Activated CD4-positive, CD25-positive, alpha-beta regulatory T cell treated with anti-CD3 and anti-CD28 coated beads, Interleukin-2, amount 50 U/mL, for 24 hours (primary cell): Measurements from ENCODE around the gene SHC4.
"Not testable (repeated sequence)": the region's sequence is repeated elsewhere in the genome, so short reads cannot be mapped to it uniquely, and the experiment has no call there.

Experiments used
- ATAC-seq, 2 donors: fragments of 150-1000 bp; cut with Tn5 transposase; one replicate each; pipeline ENCODE4 v1.10.0; 2021; ENCODE audit warnings: mild to moderate bottlenecking in 1 of 2, moderate library complexity in 1 of 2

SHC4 gene

DNA sequence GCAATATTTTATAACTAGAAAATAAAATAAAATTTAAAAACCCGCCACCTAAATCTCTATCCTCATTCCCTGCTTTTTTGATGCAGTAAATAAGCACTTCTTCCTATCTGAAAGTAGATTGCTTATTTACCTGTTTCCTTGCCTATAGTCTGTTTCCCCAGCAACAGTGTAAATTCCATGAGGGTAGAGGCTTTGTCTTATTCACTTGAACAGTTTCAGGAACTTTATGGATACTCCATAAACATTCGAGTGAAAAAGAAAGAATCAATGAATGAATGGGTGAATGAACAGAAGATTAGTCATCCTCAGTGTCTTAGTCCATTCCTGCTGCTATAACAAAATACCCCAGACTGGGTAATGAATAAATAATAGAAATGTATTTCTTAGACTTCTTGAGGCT is 41.7 kb downstream of the SHC4 start:
- ATAC-seq: no peak

DNA sequence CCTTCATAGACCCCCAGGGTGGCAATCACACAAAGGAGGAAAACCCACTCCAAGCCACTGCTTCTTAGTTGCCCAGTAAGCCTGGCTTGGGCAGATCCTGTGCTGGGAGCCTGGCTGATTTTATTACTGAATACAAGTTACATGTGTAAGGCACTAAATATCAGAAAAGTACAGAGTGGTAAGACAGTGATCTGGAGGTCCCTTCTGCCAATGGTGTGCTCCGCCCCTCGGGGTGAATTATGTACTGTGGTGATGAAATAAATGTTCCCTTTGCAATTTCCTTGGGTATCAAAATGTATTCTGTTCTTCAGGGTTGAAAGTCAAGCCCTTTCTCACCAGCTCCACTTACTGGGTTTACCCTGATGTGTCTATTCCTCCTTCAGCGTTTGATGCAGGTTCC is 47.0 kb downstream of the SHC4 start:
- no peak for ATAC-seq

DNA sequence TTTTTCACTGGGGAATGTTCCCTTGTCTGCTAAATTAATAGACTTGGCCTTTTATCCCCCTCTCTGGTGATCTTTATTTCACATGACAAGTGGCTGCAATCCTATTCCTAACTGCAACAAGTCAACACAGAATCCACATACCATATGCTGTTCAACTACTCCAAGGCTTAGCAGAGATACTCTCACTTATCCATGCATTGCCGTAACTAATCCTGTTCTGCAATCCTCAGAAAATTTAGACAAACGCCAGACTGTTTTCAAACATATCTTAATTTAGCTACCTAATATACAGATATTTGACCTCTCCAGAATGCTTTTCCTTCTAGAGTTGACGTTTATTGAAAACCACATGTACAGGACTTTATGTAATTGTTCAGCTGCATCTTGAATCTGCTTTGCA is 47.9 kb downstream of the SHC4 start:
- ATAC-seq: no peak

DNA sequence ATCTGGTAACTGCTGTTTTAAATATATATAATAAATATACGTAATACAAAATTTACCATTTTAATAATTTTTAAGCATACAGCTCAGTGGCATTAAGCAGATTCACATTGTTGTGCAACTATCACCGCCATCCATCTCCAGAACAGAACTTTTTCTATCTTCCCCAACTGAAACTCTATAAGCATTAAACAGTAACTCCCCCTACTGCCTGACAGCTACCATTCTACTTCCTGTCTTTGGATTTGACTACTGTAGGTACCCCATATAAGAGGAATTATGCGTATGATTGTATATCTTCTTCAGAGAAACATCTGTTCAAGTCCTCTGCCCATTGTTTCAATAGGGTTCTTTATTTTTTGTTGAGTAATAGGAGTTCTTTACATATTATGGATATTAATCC is 49.0 kb downstream of the SHC4 start:
- no peak for ATAC-seq

DNA sequence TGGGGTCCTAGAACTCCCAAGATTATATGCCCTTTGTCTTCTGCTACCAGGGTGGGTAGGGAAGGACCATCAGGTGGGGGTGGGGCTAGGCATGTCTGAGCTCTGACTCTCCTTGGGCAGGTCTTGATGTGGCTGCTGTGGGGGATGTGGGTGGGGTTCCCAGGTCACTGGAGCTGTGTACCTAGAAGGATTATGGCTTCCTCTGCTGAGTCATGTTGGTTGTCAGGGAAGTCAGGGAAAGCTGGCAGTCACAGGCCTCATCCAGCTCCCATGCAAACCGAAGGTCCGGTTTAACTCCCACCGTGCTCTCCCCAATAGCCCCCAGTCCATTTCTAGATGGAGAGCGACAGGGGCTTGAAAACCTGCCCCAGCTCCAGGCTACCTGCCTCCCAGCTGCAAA is 50.6 kb downstream of the SHC4 start:
- no peak for ATAC-seq

DNA sequence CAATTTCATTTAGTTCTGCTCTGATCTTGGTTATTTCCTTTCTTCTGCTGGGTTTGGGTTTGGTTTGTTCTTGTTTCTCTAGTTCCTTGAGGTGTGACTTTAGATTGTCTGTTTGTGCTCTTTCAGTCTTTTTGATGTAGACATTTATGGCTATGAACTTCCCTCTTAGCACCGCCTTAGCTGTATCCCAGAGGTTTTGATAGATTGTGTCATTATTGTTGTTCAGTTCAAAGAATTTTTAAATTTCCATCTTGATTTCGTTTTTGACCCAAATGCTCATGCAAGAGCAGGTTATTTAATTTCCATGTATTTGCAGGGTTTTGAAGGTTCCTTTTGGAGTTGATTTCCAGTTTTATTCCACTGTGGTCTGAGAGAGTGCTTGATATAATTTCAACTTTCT is 53.2 kb downstream of the SHC4 start:
- not testable (repeated sequence) for ATAC-seq

DNA sequence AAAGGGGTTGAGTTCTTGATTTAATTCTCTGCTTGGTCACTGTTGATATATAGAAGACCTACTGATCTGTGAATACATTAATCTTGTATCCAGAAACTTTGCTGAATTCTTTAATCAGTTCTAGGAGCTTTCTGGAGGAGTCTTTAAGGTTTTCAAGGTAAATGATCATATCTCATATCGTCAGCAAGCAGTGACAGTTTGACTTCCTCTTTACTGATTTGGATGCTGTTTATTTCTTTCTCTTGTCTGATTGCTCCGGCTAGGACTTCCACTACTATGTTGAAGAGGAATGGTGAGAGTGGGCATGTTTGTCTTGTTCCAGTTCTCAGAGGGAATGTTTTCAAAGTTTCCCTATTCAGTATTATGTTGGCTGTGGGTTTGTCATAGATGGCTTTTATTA is 54.4 kb downstream of the SHC4 start:
- ATAC-seq: not testable (repeated sequence)

DNA sequence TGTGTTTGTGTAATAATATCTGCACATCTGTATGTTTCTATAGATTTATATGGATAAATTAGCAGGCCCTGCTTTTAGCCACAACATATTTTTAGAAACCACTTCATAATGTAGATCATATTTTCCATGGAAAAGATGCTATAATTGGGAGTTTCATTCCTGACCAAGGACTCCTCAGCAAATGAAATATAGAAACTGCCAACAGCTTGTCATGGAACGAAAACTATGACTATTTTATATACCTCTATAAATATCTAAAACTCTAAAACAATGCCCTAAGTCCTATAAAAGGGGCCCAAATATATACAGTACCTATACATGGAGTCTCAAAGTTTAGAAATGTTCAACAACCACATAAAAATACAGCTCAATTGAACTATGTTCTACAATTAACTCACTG is 57.9 kb downstream of the SHC4 start:
- no peak for ATAC-seq

DNA sequence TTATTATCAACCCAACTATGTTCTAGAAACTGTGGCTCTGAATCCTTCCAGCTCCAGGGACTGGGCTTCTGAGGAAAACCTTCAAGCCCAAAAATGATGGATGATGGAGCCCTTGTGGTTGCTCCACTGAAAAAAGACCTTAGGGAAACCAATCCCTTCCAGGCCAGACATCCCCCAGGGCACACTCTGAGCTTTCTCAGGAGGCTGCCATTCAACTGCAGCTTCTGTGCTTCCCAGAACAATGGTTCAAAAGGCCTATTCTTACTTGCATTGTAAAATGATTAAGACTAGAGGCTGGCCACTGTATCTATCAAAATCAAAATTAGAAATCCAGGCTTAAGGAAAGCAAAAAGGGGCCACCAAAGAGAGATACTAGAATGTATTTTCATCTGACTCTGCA is 58.5 kb downstream of the SHC4 start:
- ATAC-seq: no peak

DNA sequence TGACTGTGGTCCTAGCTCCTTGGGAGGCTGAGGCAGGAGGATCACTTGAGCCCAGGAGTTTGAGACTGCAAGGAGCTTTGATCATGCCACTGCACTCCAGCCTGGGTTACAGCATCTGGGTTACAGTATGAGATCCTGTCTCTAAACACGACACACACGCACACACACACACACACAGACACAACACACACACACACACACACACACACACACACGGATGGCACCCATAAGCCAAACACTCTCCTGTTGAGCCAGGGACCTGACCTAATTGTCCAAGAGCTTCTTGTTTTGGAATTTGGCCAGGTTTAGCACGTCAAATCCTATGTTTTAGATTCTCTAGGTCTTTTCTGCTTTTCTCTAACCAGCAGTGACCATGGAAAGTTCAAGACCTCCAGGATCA is 59.0 kb downstream of the SHC4 start:
- no peak for ATAC-seq

DNA sequence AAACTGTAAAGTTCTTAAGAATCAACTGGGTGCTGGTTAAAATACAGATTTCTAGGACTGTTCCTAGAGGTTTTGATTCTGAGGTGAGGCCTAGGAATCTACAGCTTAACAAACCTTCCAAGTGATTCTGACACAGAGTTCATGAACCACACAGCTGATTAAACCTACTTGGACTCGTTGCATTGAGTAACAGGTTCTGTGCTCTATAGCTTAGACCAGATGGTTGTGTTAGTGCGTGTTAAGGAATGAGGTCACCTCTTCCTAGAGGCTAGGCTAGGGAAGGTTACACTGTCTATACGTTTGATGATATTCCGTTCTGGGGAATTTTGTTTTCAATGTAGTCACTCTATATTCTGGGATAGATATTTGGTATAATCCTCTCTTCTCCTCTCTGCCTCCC is 63.9 kb downstream of the SHC4 start:
- ATAC-seq: no peak

DNA sequence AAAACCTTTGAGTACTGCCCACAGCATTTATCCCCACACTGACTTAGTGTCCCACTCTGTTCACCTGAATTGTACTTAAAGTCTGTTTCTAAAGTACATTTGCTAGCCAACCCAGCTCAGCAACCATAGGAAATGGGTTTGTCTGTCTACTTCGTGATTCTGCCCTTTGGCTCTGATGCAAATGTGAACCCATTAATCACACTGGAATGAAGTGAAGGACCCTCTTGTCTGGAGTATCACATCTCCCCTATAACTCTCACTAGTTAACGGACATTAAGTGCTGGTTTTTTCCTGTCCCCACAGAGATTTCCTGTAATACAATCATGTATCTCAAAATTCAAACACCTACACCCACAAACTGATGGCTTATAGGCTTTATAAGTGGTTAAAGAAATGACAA is 65.3 kb downstream of the SHC4 start:
- ATAC-seq: no peak

DNA sequence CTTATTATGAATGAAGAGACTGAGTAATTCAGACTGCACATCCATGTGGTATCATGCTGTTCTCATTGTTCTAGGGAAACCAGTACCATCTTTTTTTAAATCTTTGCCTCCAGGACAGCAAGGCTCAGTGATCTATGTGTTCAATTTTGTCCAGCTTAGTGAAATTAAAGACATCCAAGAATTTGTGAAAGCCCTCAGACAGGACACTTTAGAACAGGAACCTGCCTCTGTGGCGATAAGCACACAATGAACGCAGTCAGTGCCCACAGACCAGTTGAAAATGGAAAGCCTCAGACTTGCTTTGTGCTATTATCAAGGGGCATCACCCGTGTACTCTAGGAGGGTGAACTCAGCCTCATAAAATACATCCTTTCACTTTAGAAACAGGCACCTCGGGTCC is 65.7 kb downstream of the SHC4 start:
- no peak for ATAC-seq

DNA sequence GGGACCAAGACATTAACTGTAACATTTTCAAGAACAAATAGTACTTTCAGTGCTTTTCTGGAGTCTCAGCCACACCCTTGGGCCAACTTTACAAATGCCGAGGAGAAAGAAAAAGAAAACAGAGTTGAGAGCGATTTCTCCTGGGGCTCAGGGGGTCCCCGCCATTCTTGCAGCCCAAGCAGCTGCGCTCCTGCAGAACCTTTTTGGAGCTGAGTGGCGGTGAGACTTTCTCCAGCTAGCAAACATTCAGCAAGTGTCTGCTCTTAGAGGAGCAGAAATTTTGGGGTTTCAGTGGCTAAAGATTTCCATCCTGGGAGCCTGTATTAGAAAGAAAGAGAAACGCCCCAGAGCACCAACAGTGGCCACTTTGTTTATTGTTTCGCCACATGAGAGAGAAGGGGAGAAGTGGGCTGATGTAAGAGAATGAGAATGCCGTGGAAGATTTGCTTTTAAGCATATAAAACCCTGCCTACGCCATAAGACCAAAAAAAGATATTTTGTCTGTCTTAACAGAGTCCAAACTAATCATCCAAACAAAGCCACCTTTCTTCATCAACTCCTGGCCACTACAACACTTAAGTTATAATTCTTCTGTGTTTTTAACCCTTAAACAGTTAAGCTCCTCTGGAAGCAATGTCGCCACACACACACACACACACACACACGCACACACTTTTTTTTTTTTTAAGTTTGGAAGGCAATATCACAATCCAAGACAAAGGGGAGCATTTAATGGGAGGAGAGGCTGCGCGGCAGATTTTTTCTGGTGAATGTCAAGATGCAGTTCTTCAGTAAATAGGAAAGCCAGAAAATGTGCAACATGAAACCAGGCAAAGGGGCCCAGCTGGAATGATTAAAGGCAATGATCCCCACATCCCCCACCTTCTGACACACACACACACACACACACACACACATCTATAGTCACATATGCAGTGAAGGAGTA is 66.6 kb downstream of the SHC4 start:
- ATAC-seq: no peak

DNA sequence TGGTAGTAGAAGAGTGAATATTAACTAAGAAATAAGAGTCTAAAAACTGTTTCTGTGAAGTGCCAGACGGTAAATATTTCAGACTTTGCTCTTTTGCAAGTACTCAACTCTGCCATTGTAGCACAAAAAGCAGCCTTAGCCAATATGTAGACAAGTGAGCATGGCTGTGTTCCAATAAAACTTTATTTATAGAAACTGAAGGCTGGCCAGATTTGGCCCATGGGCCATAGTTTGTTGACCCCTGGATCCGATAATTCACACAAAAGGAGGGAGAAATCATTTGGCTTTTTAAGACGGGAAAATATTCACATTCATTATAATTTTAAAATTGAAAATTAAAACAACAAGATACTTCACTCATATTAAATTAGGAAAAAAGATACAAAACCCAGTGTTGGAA is 70.4 kb downstream of the SHC4 start:
- ATAC-seq: no peak

DNA sequence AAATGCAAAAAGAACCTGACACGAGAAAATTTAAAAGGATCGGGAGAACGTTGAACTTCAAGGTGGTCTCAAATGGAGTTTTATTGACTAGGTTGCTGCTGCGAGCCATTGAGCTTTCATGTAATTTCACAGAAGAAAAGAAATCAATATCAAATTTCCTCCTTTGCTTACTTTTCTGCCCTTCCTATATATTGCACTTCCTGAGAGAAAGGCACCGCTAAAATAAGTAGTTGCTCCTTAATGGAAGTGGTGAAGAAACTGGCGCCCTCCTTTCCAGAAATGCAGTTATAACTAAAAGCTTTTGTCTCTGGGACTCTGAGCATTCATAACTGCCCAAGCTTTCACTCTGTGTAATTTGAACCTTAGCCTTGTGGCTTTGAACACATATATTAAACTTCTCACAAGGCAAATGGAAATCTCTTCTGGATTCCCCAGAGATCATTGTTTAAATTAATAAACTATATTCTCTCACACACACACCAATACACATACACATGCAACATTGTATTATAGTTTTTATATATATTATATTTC is 72.4 kb downstream of the SHC4 start:
- ATAC-seq: no peak

DNA sequence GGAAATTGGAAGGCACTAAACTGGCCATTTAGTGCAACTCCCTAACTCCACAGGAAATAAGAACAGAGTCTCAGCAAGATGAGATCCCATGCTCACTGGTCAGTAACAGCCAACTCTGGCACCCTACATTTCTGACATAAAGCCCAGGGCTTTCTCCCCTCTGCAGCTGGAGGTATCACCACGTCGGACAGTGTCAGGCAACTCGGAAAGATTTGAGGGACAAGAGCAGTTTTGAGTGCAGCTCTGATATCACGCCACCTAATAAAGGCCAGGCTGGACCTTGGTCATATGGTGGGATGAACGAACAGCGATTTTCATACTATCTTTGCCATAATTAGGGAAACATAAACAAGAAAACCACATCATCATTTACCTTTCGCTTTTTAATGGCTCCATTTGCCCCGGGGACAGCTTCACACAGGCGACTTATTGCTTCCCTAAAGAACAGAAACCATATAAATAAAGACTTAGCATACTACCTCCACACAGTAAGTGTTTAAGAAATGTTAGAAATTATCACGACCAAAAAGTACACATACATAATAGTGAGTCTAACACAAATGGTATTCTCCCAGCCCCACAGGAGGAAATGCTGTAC is 73.2 kb downstream of the SHC4 start:
- no peak for ATAC-seq

DNA sequence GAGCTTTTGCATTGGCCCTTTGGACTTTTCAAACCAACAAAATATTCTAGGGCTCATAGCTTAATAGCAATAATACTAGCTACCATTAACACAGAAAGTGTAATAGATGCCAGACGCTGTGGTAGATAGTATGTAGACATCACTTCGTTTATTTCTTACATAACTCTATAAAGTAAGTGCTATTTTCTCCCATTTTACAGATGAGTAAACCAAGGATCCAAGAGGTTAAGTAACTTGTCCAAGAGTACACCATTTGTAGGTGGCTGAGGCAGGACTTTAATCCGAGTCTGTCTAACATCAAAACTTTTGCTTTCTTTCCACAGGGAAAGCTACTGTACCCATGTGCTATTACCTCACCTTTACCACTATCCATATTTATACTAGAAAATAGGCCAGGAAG is 73.8 kb downstream of the SHC4 start:
- no peak for ATAC-seq

DNA sequence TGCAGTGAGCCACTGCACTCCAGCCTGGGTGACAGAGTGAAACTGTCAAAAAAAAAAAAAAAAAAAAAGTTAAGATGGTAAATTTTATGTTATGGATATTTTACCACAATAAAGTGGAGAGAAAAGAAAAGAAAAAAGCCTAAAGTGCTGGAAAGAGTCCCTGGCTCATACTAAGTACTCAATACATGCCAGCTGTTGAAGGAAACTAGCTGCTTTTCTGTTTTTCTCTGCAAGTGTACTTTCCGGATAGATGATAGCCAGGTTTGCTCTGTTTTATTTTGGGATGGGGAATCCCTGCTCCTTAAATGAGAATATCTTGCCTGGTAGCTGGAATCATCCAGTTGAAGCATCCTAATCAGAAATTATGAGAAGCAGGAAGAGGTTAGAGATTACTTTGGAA is 74.9 kb downstream of the SHC4 start:
- no peak for ATAC-seq

DNA sequence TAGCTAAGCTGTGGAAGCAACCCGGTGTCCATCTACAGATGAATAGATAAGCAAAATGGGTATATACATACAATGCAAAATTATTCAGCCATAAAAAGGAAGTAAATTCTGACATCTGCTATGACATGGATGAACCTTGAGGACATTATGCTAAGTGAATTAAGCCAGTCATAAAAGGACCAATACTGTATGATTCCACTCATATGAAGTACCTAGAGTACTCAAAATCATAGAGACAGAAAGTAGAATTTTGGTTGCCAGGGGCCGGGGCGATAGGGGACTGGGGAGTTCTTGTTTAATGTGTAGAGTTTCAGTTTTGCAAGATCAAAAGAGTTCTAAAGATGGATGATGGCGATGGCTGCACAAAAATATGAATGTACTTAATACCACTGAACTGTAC is 75.5 kb downstream of the SHC4 start:
- peak; percentile 48 to 63 for ATAC-seq

DNA sequence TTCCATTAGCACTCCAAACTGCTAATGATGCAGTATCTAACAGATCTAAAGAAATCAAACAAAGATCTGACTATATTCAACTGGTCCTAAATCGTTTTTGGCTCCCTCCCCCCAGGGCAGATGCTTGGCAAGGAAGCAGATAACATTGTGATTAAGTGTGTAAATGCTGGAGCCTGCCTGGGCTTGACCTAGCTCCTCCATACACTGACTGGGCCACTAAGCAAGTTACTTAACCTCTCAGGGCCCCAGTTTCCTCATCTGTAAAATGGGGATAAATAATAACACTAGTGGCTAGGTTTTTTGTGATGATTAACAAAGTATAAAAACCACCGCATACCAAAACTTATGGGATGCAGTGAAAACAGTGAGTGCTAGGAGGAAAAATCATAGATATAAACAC is 76.6 kb downstream of the SHC4 start:
- ATAC-seq: no peak

DNA sequence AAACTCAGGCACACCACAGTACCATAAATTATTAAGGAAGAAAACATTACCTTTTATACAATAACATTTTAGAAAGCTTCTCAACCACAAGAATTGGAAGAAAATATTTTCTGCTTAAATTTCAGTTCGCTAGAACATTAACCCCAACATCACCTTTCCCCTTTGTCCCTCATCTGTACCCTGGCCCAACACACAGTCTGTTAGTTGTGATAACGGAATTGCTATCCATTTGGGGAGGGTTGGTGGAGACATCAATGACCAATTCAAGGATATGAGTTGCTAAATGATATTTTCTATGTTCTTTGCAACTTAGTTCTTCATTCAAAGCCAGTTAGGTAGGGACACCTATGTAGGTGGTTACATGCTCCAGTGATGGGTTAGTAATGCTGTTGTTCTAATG is 80.0 kb downstream of the SHC4 start:
- no peak for ATAC-seq

DNA sequence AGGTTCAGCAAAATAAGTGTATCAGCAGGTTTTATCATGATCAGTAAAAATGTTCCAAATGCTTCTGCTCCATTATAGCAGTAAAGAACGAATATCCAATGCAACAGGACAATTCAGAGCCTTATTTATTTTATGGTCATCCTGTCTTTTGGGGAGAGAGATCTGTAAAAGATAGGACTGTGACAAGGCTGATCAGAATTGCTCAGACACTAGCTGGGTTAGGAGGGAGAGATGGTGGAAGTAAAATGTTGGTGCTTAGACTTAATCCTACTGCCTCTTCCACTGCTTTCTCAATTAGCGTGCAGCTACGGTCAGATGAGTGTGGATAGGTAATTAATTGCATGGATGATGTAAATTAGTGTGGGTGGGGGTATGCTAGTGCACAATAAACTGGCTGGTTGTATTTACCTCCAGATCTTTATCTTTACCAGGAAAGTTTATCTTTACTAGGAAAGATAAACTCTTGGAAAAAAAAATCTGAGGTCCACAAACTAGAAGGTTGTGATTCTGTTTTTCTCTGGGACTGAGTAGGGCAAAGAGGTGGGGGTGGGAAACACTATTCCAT is 83.6 kb downstream of the SHC4 start:
- no peak for ATAC-seq
